GM19372 (cell line): Measurements from ENCODE around the gene DFFA.
"Not testable (repeated sequence)": the region's sequence is repeated elsewhere in the genome, so short reads cannot be mapped to it uniquely, and the experiment has no call there.

Source experiments
- ATAC-seq: cut with Tn5 transposase; IDR thresholded peaks from one replicate; pipeline ENCODE4 v1.9.1; 2021; ENCODE audit warnings: mild to moderate bottlenecking, low read depth, moderate library complexity; ENCODE audit not compliant: unreplicated experiment

Gene DFFA

DNA sequence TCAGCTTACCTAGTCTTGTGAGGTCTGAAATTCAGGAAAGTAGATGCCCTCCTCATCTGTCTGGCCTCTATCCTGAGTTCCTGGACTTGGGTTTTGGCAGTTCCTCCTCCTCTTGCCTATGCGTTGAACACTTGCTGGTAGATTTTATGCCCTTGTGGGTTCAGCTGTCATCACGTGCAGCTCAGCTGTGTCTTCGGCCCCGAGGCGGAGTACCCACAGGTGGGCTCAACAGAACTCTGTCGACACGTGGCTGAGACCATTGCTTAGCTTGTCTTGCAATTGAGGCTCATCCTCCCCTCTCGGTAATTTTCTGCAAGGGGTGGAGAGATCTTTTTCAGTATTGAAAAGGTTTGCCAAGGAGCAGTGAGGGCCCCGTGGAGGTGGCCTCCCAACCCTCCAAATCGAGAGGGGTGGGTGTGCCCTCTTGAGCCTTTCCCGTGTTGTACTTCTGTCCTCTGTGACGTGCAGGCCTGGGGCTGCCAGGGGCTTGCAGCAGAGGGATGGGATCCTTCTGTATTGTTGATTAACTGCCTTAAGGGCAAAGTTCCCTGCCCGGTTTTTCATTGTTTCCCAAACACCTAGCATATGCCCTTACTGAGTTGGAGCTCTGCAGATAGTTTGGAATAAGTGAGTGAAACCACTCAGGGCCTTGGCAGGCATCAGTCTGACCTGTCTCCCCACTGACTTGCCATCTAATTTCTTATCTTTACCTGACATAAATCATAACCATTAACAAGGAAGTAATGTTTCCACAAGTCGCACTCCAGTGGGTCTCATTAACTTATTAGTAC lies 39.2 kb downstream of the DFFA start:
- ATAC-seq, result no peak

- ATAC-seq, result no peak
Measured at GRCh38 chr1:10431070-10431730, 41.1 kb downstream of the DFFA start.

DNA sequence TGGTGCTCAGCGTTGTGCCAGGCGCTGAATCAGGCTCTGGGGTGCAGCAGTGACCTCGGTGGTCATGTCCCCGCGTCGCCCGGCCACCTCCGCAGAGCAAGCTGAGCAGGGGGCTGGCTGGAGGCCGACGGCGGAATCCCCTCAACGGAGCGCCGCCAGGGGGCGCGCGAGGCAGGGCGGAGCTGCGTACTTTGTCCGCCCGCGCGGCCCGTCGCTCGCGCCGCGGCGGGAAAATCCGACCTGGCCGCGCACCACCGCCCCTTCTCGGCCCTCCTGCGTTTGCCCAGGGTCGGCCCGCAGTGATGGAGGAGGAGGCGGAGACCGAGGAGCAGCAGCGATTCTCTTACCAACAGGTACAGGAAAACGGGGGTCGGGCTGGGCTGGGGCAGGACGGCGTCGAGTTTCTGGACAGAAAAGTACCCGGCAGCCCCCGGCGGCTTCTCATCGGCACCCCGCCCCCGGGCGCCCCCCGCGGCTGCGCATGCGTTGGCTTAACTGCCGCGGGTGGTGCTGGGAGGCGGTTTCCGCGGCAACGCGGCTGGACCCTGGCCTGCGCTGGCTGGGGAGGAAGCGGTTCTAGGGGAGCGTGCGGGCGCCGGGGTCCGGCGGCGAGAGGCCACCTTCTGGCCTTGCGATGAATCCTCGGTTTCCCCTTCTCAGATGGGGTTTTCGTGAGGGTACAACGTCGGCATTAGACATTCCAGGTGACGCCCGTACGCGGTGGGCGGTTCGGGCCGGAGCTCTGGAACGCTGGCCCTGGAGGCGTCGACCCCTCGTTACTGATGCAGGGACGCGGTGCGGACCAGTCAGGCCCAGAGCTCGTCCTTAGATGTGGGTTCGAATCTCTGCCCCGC lies 41.9 kb downstream of the DFFA start, which contains the start of gene CENPS:
Gene CENPS (plus strand): TSS at position 218 of the 854 bp plus-strand sequence. CDS start 85 bp downstream, at position 303.
- peak; percentile 80 for ATAC-seq

DNA sequence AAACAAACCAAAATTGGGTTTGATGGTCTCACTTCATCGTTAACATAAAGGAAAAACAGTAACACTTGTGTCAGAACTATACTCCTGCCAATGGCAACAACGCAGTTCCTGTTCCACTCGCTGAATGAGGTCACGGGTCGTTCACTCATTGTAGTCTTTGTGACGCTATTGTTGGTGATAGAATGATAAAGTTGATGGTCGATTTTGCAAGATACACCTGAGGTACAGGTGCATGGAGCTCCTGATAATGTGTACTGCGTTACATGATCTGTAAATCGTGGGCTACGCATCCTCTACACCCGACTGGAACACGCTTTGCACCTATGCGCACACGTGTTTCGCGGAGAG lies 42.5 kb downstream of the DFFA start:
- no peak for ATAC-seq

- no peak for ATAC-seq
Measured at GRCh38 chr1:10428984-10429383, 43.3 kb downstream of the DFFA start.

- not testable (repeated sequence) for ATAC-seq
Measured at GRCh38 chr1:10426535-10426848, 45.8 kb downstream of the DFFA start.

- ATAC-seq, result not testable (repeated sequence)
Measured at GRCh38 chr1:10425826-10426534, 46.3 kb downstream of the DFFA start.

DNA sequence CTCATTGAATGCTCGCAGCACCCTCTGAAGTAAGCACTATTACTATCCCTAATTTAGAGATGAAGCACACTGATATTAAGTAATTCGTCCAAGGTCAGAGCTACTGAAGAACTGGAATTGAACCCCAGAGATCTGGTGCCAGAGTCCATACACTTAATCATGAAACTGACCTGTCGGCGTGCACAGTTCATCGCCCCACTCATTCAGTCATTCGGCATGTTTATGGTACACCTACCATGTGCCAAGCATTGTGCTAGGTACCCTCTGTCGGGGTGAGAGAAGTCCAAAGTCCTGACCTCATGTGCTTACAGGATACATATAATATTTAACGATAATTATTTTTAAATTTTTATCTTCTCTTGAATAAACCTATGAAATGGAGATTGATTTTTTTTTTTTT lies 47.7 kb downstream of the DFFA start:
- ATAC-seq, result no peak

GRCh38 chr1:10424034-10424433 lies 48.3 kb downstream of the DFFA start:
- no peak for ATAC-seq

DNA sequence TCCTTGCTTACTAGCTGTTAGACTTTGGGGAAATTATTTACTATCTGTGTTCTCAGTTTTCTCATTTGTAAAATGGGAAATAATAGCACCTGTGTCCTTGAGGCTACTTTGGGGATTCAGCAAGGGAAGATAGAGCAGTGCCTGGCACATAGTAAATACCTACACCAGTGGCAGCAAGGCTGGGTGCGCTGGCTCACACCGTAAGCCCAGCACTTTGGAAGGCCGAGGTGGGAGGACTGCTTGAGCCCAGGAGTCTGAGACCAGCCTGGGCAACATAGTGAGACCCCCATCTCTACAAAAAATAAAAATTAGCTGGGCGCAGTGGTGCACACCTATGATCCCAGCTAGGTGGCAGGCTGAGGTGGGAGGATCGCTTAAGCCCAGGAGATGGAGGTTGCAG lies 50.7 kb downstream of the DFFA start:
- ATAC-seq, result no peak

DNA sequence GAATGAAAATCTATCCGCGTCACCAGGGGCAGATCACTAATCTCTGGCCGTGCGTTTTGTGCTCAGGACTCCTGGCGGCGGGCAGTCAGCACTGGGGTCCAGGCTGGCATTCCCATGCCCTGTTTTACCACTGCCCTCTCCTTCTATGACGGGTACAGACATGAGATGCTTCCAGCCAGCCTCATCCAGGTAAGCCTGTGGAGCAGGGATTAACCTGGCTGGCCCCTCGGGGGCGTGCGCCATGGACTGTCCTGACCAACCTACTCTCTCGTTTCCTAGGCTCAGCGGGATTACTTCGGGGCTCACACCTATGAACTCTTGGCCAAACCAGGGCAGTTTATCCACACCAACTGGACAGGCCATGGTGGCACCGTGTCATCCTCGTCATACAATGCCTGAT lies 53.0 kb downstream of the DFFA start:
- ATAC-seq, result no peak

- ATAC-seq, result not testable (repeated sequence)
Measured at GRCh38 chr1:10418741-10419140, 53.6 kb downstream of the DFFA start.

GRCh38 chr1:10415967-10416366 lies 56.4 kb downstream of the DFFA start:
- ATAC-seq, result not testable (repeated sequence)

GRCh38 chr1:10415211-10415930 lies 57.0 kb downstream of the DFFA start:
- ATAC-seq, result no peak

DNA sequence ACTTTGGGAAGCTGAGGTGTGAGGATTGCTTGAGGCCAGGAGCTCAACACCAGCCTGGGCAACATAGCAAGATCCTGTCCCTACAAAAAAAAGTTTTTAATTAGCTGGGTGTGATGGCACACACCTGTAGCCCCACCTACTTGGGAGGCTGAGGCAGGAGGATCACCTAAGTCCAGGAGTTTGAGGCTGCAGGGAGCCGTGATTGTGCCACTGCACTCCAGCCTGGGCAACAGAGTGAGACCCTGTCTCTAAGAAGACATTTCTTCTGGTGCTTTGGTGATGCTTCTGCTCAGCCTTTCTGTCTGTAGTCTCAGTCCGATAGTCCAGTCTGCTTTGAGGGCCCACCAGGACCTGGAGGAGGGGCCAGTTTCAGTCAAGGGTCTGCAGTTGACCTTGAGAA lies 65.1 kb downstream of the DFFA start:
- no peak for ATAC-seq
